ENCODE measurements around the gene CMIP. TPM values are rescaled to one million over a fixed set of nuclear protein-coding genes. Genes with fewer than 3 reads are reported as not detected.

Gene CMIP
- total RNA-seq, 4 donors from 2014 or later, result 40.0 to 69.6 (median 47.0) TPM

DNA sequence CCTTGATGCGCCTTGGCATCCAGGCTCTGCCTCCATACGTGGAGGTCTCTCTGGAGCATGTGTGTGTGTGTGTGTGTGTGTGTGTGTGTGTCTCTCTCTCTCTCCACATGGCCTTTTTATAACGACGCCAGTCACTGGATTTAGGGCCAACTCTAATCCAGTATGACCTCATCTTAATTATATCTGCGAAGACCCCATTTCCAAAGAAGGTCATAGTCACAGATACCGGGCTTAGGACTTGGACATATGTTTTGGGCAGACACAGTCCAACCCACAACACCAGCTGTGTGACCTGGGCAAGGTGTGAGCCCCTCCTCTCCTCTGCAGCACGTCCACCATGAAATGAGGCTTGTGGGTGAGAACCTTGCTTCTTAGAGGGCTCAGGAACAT, 196.1 kb downstream of the CMIP start:
- peaks cover 0 to 4% (median 2%) of the 10 kb centered on the region in 4 donors for H3K4me1 ChIP-seq
- no peaks in the 10 kb centered on the region for H3K36me3 ChIP-seq
- no peak overlapping the region for H3K27ac ChIP-seq
- TF ChIP-seq EP300 (IDR thresholded peaks at IDR 0.05; ENCODE audit: low read depth) (no peak), CTCF (IDR thresholded peaks at IDR 0.05) (no peak), POLR2A (IDR thresholded peaks at IDR 0.05) (no peak), POLR2AphosphoS5 (IDR thresholded peaks at IDR 0.05) (no peak)
- no peak for DNase-seq
- in situ Hi-C loops (cut with MboI; ENCODE audit: low pct_ligation_motif_present in 1 of 4, low pct_unique_long_range_greater_than_20kb in 1 of 4, low sequenced_read_pairs in 3 of 4) (no loop called here), intact Hi-C loops (cut with DNase I; ENCODE audit: low total_unique reads) (no loop called here)
- H3K9me3 ChIP-seq, result no peaks in the 10 kb centered on the region
- no peak overlapping the region for H3K4me3 ChIP-seq
- no peaks in the 10 kb centered on the region for H3K27me3 ChIP-seq
- 85% methylated on average over 7 of the region's 7 CpGs; no CpG with 5 or more reads in 1 of the 2 donors for WGBS, 2 donors (ENCODE audit: low coverage in 1 of 2)

- no peaks in the 10 kb centered on the region for H3K27me3 ChIP-seq
- H3K4me3 ChIP-seq, result no peak overlapping the region
- H3K4me1 ChIP-seq, result peaks cover 0 to 4% (median 2%) of the 10 kb centered on the region in 4 donors
- no peak overlapping the region for H3K27ac ChIP-seq
- TF ChIP-seq EP300 (IDR thresholded peaks at IDR 0.05; ENCODE audit: low read depth), result no peak
- TF ChIP-seq CTCF (IDR thresholded peaks at IDR 0.05), result no peak
- TF ChIP-seq POLR2AphosphoS5 (IDR thresholded peaks at IDR 0.05), result no peak
- TF ChIP-seq POLR2A (IDR thresholded peaks at IDR 0.05), result no peak
- H3K36me3 ChIP-seq, result no peaks in the 10 kb centered on the region
- intact Hi-C loops (cut with DNase I; ENCODE audit: low total_unique reads) (no loop called here), in situ Hi-C loops (cut with MboI; ENCODE audit: low pct_ligation_motif_present in 1 of 4, low pct_unique_long_range_greater_than_20kb in 1 of 4, low sequenced_read_pairs in 3 of 4) (no loop called here)
- H3K9me3 ChIP-seq, result no peaks in the 10 kb centered on the region
- 88 to 89% methylated on average over 3 to 18 of the region's 18 CpGs for WGBS, 2 donors (ENCODE audit: low coverage in 1 of 2)
- no peak for DNase-seq
Measured at GRCh38 chr16:81641395-81642106, 196.9 kb downstream of the CMIP start.

GRCh38 chr16:81642107-81642436, 197.5 kb downstream of the CMIP start:
- Histone ChIP-seq H3K4me3 (no peak overlapping the region), H3K27ac (no peak overlapping the region), H3K36me3 (no peaks in the 10 kb centered on the region), H3K9me3 (no peaks in the 10 kb centered on the region), H3K4me1 (peaks cover 0 to 4% (median 0%) of the 10 kb centered on the region in 4 donors), H3K27me3 (no peaks in the 10 kb centered on the region)
- no peak for TF ChIP-seq CTCF (IDR thresholded peaks at IDR 0.05)
- no peak for TF ChIP-seq POLR2A (IDR thresholded peaks at IDR 0.05)
- no peak for DNase-seq
- in situ Hi-C loops (cut with MboI; ENCODE audit: low pct_ligation_motif_present in 1 of 4, low pct_unique_long_range_greater_than_20kb in 1 of 4, low sequenced_read_pairs in 3 of 4), result no loop called here
- 93 to 100% methylated on average over 3 to 4 of the region's 4 CpGs for WGBS, 2 donors (ENCODE audit: low coverage in 1 of 2)
- intact Hi-C loops (cut with DNase I; ENCODE audit: low total_unique reads), result no loop called here

DNA sequence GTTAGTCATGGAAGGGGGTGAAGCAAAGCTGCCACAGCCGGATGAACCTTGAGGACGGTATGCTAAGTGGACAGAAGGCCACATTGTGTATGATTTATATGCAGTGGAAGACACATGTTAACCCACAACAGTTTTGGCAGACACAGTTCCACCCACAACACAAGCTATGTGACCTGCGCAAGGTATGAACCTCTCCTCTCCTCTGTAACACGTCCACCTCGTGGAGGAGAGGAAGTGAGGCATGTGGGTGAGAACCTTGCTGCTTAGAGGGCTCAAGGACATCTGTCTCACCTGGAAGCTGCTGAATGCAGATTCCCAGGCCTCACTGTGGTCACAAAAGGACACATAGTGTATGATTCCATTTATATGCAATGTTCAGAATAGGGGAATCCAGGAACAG, 198.3 kb downstream of the CMIP start:
- DNase-seq, result no peak
- no peak overlapping the region for H3K27ac ChIP-seq
- H3K4me3 ChIP-seq, result no peak overlapping the region
- H3K36me3 ChIP-seq, result no peaks in the 10 kb centered on the region
- intact Hi-C loops (cut with DNase I; ENCODE audit: low total_unique reads) (no loop called here), in situ Hi-C loops (cut with MboI; ENCODE audit: low pct_ligation_motif_present in 1 of 4, low pct_unique_long_range_greater_than_20kb in 1 of 4, low sequenced_read_pairs in 3 of 4) (no loop called here)
- no peaks in the 10 kb centered on the region for H3K9me3 ChIP-seq
- no peaks in the 10 kb centered on the region for H3K27me3 ChIP-seq
- no peak for TF ChIP-seq POLR2AphosphoS5 (IDR thresholded peaks at IDR 0.05)
- no peak for TF ChIP-seq EP300 (IDR thresholded peaks at IDR 0.05; ENCODE audit: low read depth)
- no peak for TF ChIP-seq CTCF (IDR thresholded peaks at IDR 0.05)
- no peak for TF ChIP-seq POLR2A (IDR thresholded peaks at IDR 0.05)
- 80 to 100% methylated on average over 1 to 5 of the region's 5 CpGs for WGBS, 2 donors (ENCODE audit: low coverage in 1 of 2)
- peaks cover 0 to 4% (median 0%) of the 10 kb centered on the region in 4 donors for H3K4me1 ChIP-seq

All from transverse colon (tissue), 4 donors.